Subcutaneous abdominal adipose tissue (tissue), 5 donors: ENCODE measurements around the gene ACOXL.
"Not testable (repeated sequence)": the region's sequence is repeated elsewhere in the genome, so short reads cannot be mapped to it uniquely, and the experiment has no call there.

Experiments used
- H3K27ac ChIP-seq: one replicate; pipeline ENCODE4 v1.7.0; 2013; ENCODE audit warnings: low read depth, mild to moderate bottlenecking, inconsistent platforms, low read length, moderate library complexity
- H3K27me3 ChIP-seq, 5 donors: one replicate each; pipeline ENCODE4 v1.7.0; 2013; ENCODE audit warnings: low read length in 5 of 5, inconsistent platforms in 1 of 5; ENCODE audit not compliant: control insufficient read depth in 5 of 5, insufficient read depth in 4 of 5
- H3K36me3 ChIP-seq, 5 donors: one replicate each; pipeline ENCODE4 v1.7.0; 2013; ENCODE audit warnings: low read length in 5 of 5; ENCODE audit not compliant: control insufficient read depth in 5 of 5, insufficient read depth in 5 of 5
- H3K4me1 ChIP-seq, 5 donors: one replicate each; pipeline ENCODE4 v1.7.0; 2013; ENCODE audit warnings: low read length in 5 of 5, mild to moderate bottlenecking in 3 of 5, moderate library complexity in 1 of 5; ENCODE audit not compliant: control insufficient read depth in 5 of 5, insufficient read depth in 5 of 5
- H3K4me3 ChIP-seq, 5 donors: one replicate each; pipeline ENCODE4 v1.7.0; 2013; ENCODE audit warnings: low read length in 5 of 5, low read depth in 1 of 5
- H3K9ac ChIP-seq, 5 donors: one replicate each; pipeline ENCODE4 v1.7.0; 2013; ENCODE audit warnings: low read length in 5 of 5, mild to moderate bottlenecking in 4 of 5, moderate library complexity in 3 of 5
- H3K9me3 ChIP-seq, 5 donors: one replicate each; pipeline ENCODE4 v1.7.0; 2013; ENCODE audit warnings: low read length in 5 of 5; ENCODE audit not compliant: control insufficient read depth in 5 of 5
- donor health status: healthy.
- donor health status: healthy.
- donor health status: healthy.
- donor health status: healthy.
- donor health status: healthy.

The ACOXL gene

DNA sequence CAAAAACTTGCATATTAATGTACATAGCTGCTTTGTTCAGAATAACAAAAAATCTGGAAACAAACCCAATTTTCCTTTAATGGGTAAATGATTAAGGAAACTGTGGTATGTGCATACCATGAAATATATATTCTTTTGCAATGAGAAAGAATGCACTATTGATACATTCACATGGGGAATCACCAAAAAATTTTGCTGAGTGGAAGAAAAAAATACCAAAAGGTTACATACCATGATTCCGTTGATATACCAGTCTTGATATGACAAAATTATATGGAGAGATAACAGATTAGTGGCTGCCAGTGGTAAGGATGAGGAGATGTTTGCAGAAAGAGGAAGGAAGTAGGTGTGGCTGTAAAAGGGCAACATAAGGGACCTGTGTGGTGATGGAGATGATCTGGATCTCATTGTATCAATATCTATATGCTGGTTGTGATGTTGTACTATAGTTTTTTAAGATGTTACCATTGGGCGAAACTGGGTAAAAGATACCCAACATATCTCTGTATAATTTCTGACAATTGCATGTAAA, 333.8 kb downstream of the ACOXL start:
- no peak overlapping the region for H3K4me3 ChIP-seq
- H3K27ac ChIP-seq: no peak overlapping the region
- H3K9ac ChIP-seq: no peak overlapping the region
- no peaks in the 10 kb centered on the region for H3K4me1 ChIP-seq
- no peaks in the 10 kb centered on the region for H3K36me3 ChIP-seq
- H3K9me3 ChIP-seq: peaks cover 0 to under 1% (median 0%) of the 10 kb centered on the region in 5 donors
- H3K27me3 ChIP-seq: no peaks in the 10 kb centered on the region

DNA sequence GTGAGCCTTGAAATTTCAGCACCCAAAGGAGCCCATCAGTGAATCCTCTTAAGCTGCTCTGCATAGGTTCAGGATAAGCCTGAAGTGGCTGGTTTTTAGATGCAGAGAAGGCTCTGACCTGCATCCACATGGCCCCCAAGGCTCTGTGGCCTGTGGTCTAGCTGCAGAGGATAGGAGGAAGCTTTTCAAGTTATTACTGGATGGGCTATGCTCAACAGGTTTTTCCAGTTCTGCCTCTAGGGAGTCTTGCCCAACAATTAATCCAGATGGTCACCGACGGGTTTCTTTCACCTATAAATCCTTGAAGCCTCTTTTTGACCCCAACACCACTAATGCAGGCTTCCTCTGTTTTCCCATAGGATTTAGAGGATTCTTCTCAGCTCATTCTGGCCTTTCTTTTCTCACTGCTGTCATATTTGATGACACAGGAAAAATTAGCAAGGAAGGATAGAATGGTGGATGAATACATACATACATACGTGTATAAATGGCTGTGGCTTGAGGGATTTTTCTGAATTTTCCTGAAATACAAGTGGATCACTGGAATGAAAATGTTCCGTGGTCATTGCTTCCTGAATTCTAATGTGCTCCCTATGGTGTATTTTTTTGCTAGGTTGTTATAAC, 336.2 kb downstream of the ACOXL start:
- H3K27ac ChIP-seq: no peak overlapping the region
- no peaks in the 10 kb centered on the region for H3K27me3 ChIP-seq
- peaks cover 0 to 13% (median 6%) of the 10 kb centered on the region in 5 donors for H3K4me1 ChIP-seq
- no peak overlapping the region for H3K9ac ChIP-seq
- H3K36me3 ChIP-seq: no peaks in the 10 kb centered on the region
- H3K4me3 ChIP-seq: no peak overlapping the region
- H3K9me3 ChIP-seq: no peaks in the 10 kb centered on the region

DNA sequence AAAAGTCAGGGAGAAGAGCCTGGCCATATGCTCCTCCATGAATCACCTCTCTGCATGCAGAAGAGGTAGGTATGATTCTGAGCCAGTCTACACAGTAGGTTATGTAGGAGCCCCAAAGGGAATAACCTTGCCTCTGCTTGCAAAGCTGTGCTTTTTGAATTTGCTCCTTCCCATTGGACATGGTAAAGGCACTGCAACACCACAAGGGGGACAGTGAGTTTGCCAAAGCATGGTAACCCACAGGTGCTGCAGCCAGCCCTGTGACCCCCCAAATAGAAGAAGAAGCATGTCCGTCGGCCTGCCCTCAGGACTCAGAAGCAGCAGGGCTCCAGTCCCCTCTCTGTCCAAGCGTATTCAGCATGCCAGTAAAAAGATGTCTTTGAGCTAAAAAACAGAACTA, 337.3 kb downstream of the ACOXL start:
- Histone ChIP-seq H3K4me1 (peaks cover 0 to 13% (median 6%) of the 10 kb centered on the region in 5 donors), H3K4me3 (no peak overlapping the region), H3K9ac (no peak overlapping the region), H3K27ac (no peak overlapping the region), H3K27me3 (no peaks in the 10 kb centered on the region), H3K9me3 (peaks cover 0 to 8% (median 3%) of the 10 kb centered on the region in 5 donors), H3K36me3 (no peaks in the 10 kb centered on the region)

DNA sequence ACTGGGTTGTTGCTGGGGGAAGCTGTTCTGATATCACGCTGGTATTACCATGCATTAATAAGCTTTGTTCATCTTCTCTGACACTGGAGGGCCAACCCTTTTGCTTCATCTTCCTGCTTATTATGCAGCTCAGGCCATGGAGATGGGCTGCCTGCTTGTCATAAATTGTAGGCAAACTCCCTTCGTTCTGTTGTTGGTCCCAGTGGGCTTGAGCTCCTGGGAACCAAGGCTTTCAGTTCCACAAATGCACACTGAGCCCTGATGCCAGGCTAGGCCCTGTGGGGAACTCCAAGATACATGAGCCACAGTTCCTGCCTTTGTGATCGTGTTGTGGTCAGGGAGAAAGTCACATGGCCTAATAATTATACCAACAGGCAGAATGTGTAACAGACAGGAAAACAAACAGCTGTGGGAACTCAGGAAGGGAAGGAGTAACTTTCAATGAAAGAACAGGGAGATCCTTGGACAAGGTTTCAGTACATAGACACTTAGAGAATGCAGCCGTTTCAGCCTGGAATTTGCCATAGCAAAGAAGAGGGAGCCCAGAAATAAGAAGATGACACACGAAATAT, 339.3 kb downstream of the ACOXL start:
- Histone ChIP-seq H3K27ac (no peak overlapping the region), H3K27me3 (no peaks in the 10 kb centered on the region), H3K4me3 (no peak overlapping the region)

DNA sequence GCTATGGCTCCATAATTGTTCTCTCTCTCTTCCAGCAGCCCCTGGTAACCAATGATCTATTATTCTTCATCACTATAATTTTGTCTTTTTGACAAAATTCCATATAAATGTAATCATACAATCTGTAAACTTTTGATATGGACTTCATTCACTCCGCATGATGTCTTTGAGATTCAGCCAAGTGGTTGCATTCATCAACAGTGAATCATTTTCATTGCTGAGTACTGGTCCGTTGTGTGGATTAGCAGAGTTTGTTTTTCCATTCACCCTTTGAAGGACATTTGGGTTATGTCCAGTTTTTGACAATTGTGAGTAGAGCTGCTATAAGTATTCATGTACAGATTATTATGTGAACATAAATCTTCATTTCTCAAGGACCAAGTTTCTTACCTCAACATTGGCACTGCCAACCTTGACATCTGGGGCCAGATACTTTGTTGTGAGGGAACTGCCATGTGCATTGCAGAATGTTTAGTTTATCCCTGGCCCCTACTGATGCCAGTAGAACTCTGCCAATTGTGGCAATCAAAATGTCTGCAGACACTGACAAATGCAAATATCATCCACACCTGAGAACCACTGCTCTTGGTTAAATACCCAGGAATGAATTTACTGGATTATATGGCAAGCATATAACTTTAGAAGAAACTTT, 340.0 kb downstream of the ACOXL start:
- Histone ChIP-seq H3K36me3 (no peaks in the 10 kb centered on the region), H3K27me3 (no peaks in the 10 kb centered on the region), H3K4me3 (no peak overlapping the region), H3K9ac (no peak overlapping the region), H3K9me3 (peaks cover 0 to 16% (median 7%) of the 10 kb centered on the region in 5 donors), H3K4me1 (peaks cover 0 to 13% (median 6%) of the 10 kb centered on the region in 5 donors), H3K27ac (no peak overlapping the region)

More for the DNA sequence above, 339.3 kb downstream of the ACOXL start:
- peaks cover 0 to 13% (median 6%) of the 10 kb centered on the region in 5 donors for H3K4me1 ChIP-seq
- H3K9ac ChIP-seq: no peak overlapping the region
- H3K36me3 ChIP-seq: no peaks in the 10 kb centered on the region
- H3K9me3 ChIP-seq: peaks cover 0 to 16% (median 7%) of the 10 kb centered on the region in 5 donors

DNA sequence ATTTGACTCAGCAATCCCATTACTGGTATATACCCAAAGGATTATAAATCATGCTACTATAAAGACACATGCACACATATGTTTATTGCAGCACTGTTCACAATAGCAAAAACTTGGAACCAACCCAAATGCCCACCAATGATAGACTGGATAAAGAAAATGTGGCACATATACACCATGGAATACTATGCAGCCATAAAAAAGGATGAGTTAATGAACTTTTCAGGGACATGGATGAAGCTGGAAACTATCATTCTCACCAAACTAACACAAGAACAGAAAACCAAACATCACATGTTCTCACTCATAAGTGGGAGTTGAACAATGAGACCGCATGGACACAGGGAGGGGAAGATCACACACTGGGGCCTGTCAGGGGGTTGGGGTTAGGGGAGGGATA, 350.3 kb downstream of the ACOXL start:
- not testable (repeated sequence) for H3K9me3 ChIP-seq, H3K27me3 ChIP-seq, H3K4me3 ChIP-seq, H3K4me1 ChIP-seq, H3K9ac ChIP-seq, H3K27ac ChIP-seq, H3K36me3 ChIP-seq

DNA sequence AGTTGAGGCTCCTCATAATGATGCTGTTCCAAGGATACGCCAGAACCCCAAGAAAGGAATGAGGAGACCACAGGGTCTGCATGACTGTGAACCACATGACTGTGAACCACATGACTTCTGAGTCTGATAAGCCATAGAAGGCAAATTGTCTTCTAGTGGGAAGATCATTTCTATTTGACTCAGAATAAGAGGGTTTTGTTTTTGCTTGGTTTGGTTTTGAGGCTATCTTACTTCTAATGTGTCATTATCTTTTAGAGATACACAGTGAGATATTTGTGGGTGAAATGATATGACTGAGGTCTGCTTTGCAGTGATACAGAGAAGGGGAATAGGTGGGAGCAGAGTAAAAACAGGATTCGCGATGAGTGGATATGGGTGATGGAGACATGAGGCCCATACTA, 359.4 kb downstream of the ACOXL start:
- Histone ChIP-seq H3K9ac (no peak overlapping the region), H3K27ac (no peak overlapping the region), H3K4me3 (no peak overlapping the region), H3K4me1 (no peaks in the 10 kb centered on the region), H3K36me3 (no peaks in the 10 kb centered on the region), H3K27me3 (no peaks in the 10 kb centered on the region), H3K9me3 (no peaks in the 10 kb centered on the region)

DNA sequence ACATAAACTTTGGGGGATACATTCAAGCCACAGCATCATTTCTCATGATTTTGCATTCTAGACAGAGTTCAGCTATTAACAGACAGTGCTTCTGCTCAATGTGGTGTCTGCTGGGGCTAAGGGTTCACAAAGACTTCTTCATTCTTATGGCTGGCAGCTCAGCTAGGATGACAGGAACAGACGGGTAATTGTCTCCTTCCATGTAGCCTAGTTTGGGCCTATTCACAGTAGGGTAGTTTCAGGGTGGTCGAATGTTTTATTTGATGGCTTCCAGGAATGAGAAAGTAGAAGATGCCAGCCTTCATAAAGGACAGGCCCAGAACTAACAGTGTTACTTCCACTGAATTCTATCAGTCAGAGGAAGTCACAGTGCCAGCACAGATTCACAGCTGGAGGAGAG, 362.3 kb downstream of the ACOXL start:
- H3K36me3 ChIP-seq: no peaks in the 10 kb centered on the region
- no peaks in the 10 kb centered on the region for H3K9me3 ChIP-seq
- H3K27ac ChIP-seq: no peak overlapping the region
- no peak overlapping the region for H3K4me3 ChIP-seq
- H3K4me1 ChIP-seq: no peaks in the 10 kb centered on the region
- no peak overlapping the region for H3K9ac ChIP-seq
- H3K27me3 ChIP-seq: no peaks in the 10 kb centered on the region

DNA sequence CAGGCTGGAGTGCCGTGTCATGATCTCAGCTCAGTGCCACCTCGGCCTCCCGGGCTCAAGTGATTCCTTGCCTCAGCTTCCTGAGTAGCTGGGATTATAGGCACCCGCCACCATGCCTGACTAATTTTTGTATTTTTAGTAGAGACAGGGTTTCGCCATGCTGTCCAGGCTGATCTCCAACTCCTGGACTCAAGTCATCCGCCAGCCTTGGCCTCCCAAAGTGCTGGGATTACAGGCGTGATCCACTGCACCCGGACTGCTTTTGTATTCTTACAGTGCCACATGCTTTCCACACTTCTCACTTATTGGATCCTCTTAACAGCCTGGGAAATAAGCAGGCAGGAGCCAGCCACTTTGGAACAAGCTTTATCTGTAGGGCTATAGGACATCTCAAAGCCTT, 363.1 kb downstream of the ACOXL start:
- Histone ChIP-seq H3K27me3 (no peaks in the 10 kb centered on the region), H3K36me3 (no peaks in the 10 kb centered on the region), H3K4me3 (no peak overlapping the region), H3K9me3 (no peaks in the 10 kb centered on the region), H3K27ac (no peak overlapping the region), H3K4me1 (no peaks in the 10 kb centered on the region), H3K9ac (no peak overlapping the region)

DNA sequence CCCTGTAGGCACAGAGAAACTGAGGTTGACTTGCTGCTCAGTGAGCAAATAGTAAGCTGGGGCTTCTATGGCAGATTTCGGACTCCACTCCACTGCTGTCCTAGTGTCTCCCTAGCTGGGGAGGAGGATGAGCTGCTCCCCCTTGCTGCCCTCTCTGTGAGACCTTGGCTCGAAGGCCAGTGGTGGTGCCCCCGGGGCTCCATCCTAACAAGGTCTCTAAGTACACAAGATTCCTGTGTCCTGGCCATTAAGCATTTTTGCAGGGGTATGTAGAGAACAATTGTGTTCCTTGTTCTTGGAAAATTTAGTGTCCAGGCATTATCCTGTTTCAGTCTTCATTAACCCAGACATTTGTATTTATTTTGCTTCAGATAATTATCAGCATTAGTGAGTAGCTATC, 367.0 kb downstream of the ACOXL start:
- H3K9ac ChIP-seq: no peak overlapping the region
- no peak overlapping the region for H3K27ac ChIP-seq
- H3K9me3 ChIP-seq: no peaks in the 10 kb centered on the region
- no peaks in the 10 kb centered on the region for H3K4me1 ChIP-seq
- no peaks in the 10 kb centered on the region for H3K27me3 ChIP-seq
- H3K4me3 ChIP-seq: no peak overlapping the region
- H3K36me3 ChIP-seq: no peaks in the 10 kb centered on the region
